Right renal pelvis (tissue), 4 donors: ENCODE results near the gene GPLD1. TPM values are rescaled to one million over a fixed set of nuclear protein-coding genes. Genes with fewer than 3 reads are reported as not detected.
"Not testable (repeated sequence)": the region's sequence is repeated elsewhere in the genome, so short reads cannot be mapped to it uniquely, and the experiment has no call there.

Source experiments
- DNase-seq, 4 donors: peaks; one replicate each; pipeline ENCODE4 v3.0.0-alpha.2; 2013; ENCODE audit warnings: low read depth in 4 of 4, low spot score in 3 of 4, missing footprints in 1 of 4
- polyA plus RNA-seq, 4 donors: library from polyadenylated mRNA; unstranded; fragments of 120-200 nt; gene quantifications; one replicate each; pipeline ENCODE4 v1.2.1, GENCODE V29; 2013; ENCODE audit not compliant: insufficient read length in 4 of 4

Gene GPLD1
- polyA plus RNA-seq, 4 donors, result 2.6 to 3.3 (median 3.0) TPM

GRCh38 chr6:24391208-24391607 is 98.2 kb downstream of the GPLD1 start:
- DNase-seq, result no peak

- no peak for DNase-seq
Observed at GRCh38 chr6:24387818-24388217, 101.6 kb downstream of the GPLD1 start.

- DNase-seq, result no peak
Observed at GRCh38 chr6:24385536-24386269, 103.7 kb downstream of the GPLD1 start.

- DNase-seq, result not testable (repeated sequence)
Observed at GRCh38 chr6:24384369-24385130, 104.8 kb downstream of the GPLD1 start.

- DNase-seq, result not testable (repeated sequence)
Observed at GRCh38 chr6:24382891-24383494, 106.4 kb downstream of the GPLD1 start.

GRCh38 chr6:24382220-24382540 is 107.2 kb downstream of the GPLD1 start:
- DNase-seq, result no peak

- DNase-seq, result no peak
Observed at GRCh38 chr6:24381476-24382219, 107.7 kb downstream of the GPLD1 start.

GRCh38 chr6:24378473-24379097 is 110.8 kb downstream of the GPLD1 start:
- DNase-seq, result no peak

Other genes with a start within 250 kb of the GPLD1 start
- gene DCDC2, start 131.5 kb downstream of the GPLD1 start, polyA plus RNA-seq, result 100 to 1,000 TPM in 3 of 4 donors, 10 to 100 TPM in 1; 93.1 to 146 (median 135) TPM
- gene MRS2, start 86.6 kb downstream of the GPLD1 start, polyA plus RNA-seq, result 10 to 100 TPM; 38.6 to 47.7 (median 45.4) TPM
- 10 to 100 TPM; 28.9 to 32.8 (median 31.3) TPM for gene ALDH5A1, start 5.4 kb upstream of the GPLD1 start, polyA plus RNA-seq
- under 1 TPM; 0.25 to 0.39 (median 0.33) TPM for gene KIAA0319, start 156.6 kb upstream of the GPLD1 start, polyA plus RNA-seq
- gene TDP2, start 177.3 kb upstream of the GPLD1 start, polyA plus RNA-seq, result 10 to 100 TPM; 61.1 to 72.4 (median 67.9) TPM
- gene ACOT13, start 177.5 kb upstream of the GPLD1 start, polyA plus RNA-seq, result 10 to 100 TPM; 36.5 to 45.0 (median 43.0) TPM
- 100 to 1,000 TPM; 125 to 155 (median 140) TPM for gene C6orf62, start 229.6 kb upstream of the GPLD1 start, polyA plus RNA-seq